Measurements from ENCODE around the gene FABP3. TPM values are rescaled to one million over a fixed set of nuclear protein-coding genes. Genes with fewer than 3 reads are reported as not detected.

Gene FABP3
- total RNA-seq, 1 donor from 2014 or later, result not detected

GRCh38 chr1:31324992-31325391 is 47.9 kb downstream of the FABP3 start:
- intact Hi-C loops (cut with micrococcal nuclease), result no loop called here

GRCh38 chr1:31324093-31324492 is 48.8 kb downstream of the FABP3 start:
- intact Hi-C loops (cut with micrococcal nuclease), result no loop called here

DNA sequence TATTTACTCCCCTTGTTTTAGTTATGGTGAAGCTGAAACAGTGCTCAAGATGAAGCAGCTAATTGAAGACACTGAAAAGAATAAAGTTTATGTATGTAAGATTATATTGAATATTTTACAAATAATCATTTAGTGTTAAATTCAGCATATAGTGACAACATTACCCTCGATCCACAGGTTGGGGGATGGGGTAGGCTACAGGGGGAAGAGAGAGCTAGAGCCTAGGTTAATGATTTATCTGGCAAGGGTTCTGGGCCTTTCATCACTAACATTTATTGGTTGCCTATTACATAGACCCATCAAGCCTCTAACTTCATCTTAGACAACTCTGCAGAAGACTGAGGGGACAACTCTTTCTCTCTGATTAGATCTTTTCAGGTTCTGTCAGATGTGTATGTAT is 54.7 kb downstream of the FABP3 start:
- intact Hi-C loops (cut with micrococcal nuclease), result no loop called here

DNA sequence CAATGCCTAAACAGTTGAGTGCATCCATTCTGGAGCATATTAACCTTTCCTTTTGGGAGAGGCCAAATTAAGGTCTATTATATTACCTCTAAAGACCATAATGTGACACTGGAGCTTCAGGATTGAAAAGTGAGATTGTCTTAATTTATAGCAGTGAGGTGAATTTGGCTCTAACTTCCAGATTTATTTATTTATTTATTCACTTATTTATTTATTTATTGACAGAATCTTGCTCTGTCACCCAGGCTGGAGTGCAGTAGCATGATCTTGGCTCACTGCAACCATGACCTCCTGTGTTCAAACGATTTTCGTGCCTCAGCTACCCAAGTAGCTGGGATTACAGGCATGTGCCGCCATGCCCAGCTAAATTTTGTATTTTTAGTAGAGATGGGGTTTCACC is 57.0 kb downstream of the FABP3 start:
- intact Hi-C loops (cut with micrococcal nuclease), result no loop called here

Other genes with a start within 250 kb of the FABP3 start
- 0.07 TPM in 1 of 2 replicates, not detected in the other for gene NKAIN1, start 133.2 kb downstream of the FABP3 start, total RNA-seq
- gene SNRNP40, start 76.3 kb downstream of the FABP3 start, total RNA-seq, result 96.7 and 97.9 TPM in 2 replicates
- 20.6 and 22.0 TPM in 2 replicates for gene ZCCHC17, start 76.0 kb downstream of the FABP3 start, total RNA-seq
- gene SERINC2, start 40.1 kb upstream of the FABP3 start, total RNA-seq, result 0.10 and 0.29 TPM in 2 replicates
- gene TINAGL1, start 203.4 kb upstream of the FABP3 start, total RNA-seq, result not detected in 2 replicates
- gene HCRTR1, start 244.6 kb upstream of the FABP3 start, total RNA-seq, result not detected in 2 replicates

All from T-helper 1 cell treated with Interleukin-12 subunit alpha and Interleukin-12 subunit beta and Interleukin-4 antibody, amounts not matched to agents 30 ng/mL and 1 ng/mL, for 36 hours (primary cell).